K562 (cell line): ENCODE measurements around the gene NME9. TPM values are rescaled to one million over a fixed set of nuclear protein-coding genes. Genes with fewer than 3 reads are reported as not detected.

Experiments
- ARID4B ChIP-seq: sonication (generic); formaldehyde crosslinking; IDR thresholded peaks from 2 replicates; pipeline ENCODE4 v1.8.0; 2022; ENCODE audit warnings: mild to moderate bottlenecking, missing genetic modification reagents
- CTCFL ChIP-seq: IDR thresholded peaks from 2 replicates; pipeline ENCODE4 v1.6.1; 2011; ENCODE audit warnings: borderline replicate concordance, low read depth, mild to moderate bottlenecking, moderate library complexity, low read length; ENCODE audit not compliant: insufficient read depth, poor library complexity, severe bottlenecking
- RB1 ChIP-seq: fragments of 450-650 bp; IDR thresholded peaks from 2 replicates; pipeline ENCODE4 v1.6.1; 2017; ENCODE audit warnings: low read depth, mild to moderate bottlenecking
- RBBP5 ChIP-seq: fragments of 200-600 bp; sonication (generic); IDR thresholded peaks from 2 replicates; pipeline ENCODE4 v1.6.1; 2012; ENCODE audit warnings: borderline replicate concordance, mild to moderate bottlenecking, low read length, control low read depth, inconsistent platforms; ENCODE audit not compliant: insufficient read depth, poor library complexity, severe bottlenecking
- SNIP1 ChIP-seq: fragments of 450-650 bp; IDR thresholded peaks from 2 replicates; pipeline ENCODE4 v1.7.1; 2017; ENCODE audit warnings: low read depth, mild to moderate bottlenecking
- VEZF1 ChIP-seq: fragments of 200-800 bp; sonication (Bioruptor generic); IDR thresholded peaks from 2 replicates; pipeline ENCODE4 v1.6.1; 2017; ENCODE audit warnings: missing genetic modification characterization, missing compliant biosample characterization
- ZC3H4 ChIP-seq: sonication (generic); formaldehyde crosslinking; IDR thresholded peaks from 2 replicates; pipeline ENCODE4 v1.9.0; 2021; ENCODE audit warnings: missing genetic modification reagents, borderline replicate concordance
- ZFP91 ChIP-seq: sonication (generic); formaldehyde crosslinking; IDR thresholded peaks from 2 replicates; pipeline ENCODE4 v1.8.0; 2022; ENCODE audit warnings: mild to moderate bottlenecking, missing genetic modification reagents
- ZFX ChIP-seq: sonication (generic); formaldehyde crosslinking; IDR thresholded peaks from 2 replicates; pipeline ENCODE4 v1.8.0; 2022; ENCODE audit warnings: mild to moderate bottlenecking, missing genetic modification reagents, moderate library complexity
- ZNF347 ChIP-seq: fragments of 450-650 bp; formaldehyde crosslinking; IDR thresholded peaks from 2 replicates; pipeline ENCODE4 v1.4.0; 2020; ENCODE audit warnings: low read depth, mild to moderate bottlenecking, moderate library complexity
- ZNF398 ChIP-seq: fragments of 250-450 bp; sonication (Bioruptor Pico); IDR thresholded peaks from 2 replicates; pipeline ENCODE4 v1.8.0; 2021; ENCODE audit warnings: moderate library complexity, mild to moderate bottlenecking, inconsistent platforms
- ZNF511 ChIP-seq: sonication (generic); formaldehyde crosslinking; IDR thresholded peaks from 2 replicates; pipeline ENCODE4 v1.8.0; 2022; ENCODE audit warnings: mild to moderate bottlenecking, missing genetic modification reagents
- polyA plus RNA-seq, 8 experiments: library from polyadenylated mRNA; depleted of rRNA in 4 of 8; stranded (reverse) in 5 of 8; unstranded in 3 of 8; fragments of >200 nt; fragmentation: Nextera tagmentation in 2 of 8; fragmentation: Illumina TruSeq in 1 of 8; extraction: Ambion mirVana in 2 of 8; extraction: Trizol in 1 of 8; gene quantifications; 2 replicates each; pipeline versions ENCODE4 v1.2.1 to v1.2.3, GENCODE V29; 2011 to 2014; ENCODE audit warnings: inconsistent platforms in 1 of 8, missing spikeins in 1 of 8
- total RNA-seq, 7 experiments: library from RNA; depleted of rRNA in 6 of 7; stranded (reverse); fragments of >200 nt in 6 of 7; fragmentation: Illumina TruSeq in 2 of 7; extraction: Trizol in 2 of 7; gene quantifications; 2 replicates each; pipeline versions ENCODE4 v1.2.1 to v1.2.3, GENCODE V29; 2011 to 2021; ENCODE audit warnings: low replicate concordance in 1 of 7

The NME9 gene
- total and polyA plus RNA-seq, 9 of the 15 experiments (the other 6 are each of a cell fraction or from before 2014, with no cell fraction given), result 0.05 to 0.15 (median 0.13) TPM; not detected in 6

GRCh38 chr3:138347960-138348753, 18.5 kb upstream of the NME9 start, which contains the start of gene MRAS (continued):
- TF ChIP-seq ZFX (peak; percentile 82), ZNF398 (CRISPR knock-in tag) (no peak), RB1 (0 out of 2 replicates have a peak, but pooled peaks have one; percentile 33), CTCFL (peak; percentile 88), SNIP1 (no peak), ZNF347 (CRISPR knock-in tag) (no peak), ZNF511 (CRISPR knock-in tag) (no peak), VEZF1 (CRISPR knock-in tag) (no peak; the same call in none of the 2 replicates), ARID4B (CRISPR knock-in tag) (peak; percentile 39; the same call in 1 of the 2 replicates), RBBP5 (peak; percentile 38), ZFP91 (CRISPR knock-in tag) (peak; percentile 81), ZC3H4 (CRISPR knock-in tag) (no peak)
